GM21528 (cell line): Measurements from ENCODE around the gene MAP9.
"Not testable (repeated sequence)": the region's sequence is repeated elsewhere in the genome, so short reads cannot be mapped to it uniquely, and the experiment has no call there.

Experiments
- ATAC-seq: cut with Tn5 transposase; IDR thresholded peaks from one replicate; pipeline ENCODE4 v1.9.1; 2021; ENCODE audit warnings: mild to moderate bottlenecking, moderate library complexity; ENCODE audit not compliant: unreplicated experiment, low FRiP score

The MAP9 gene

DNA sequence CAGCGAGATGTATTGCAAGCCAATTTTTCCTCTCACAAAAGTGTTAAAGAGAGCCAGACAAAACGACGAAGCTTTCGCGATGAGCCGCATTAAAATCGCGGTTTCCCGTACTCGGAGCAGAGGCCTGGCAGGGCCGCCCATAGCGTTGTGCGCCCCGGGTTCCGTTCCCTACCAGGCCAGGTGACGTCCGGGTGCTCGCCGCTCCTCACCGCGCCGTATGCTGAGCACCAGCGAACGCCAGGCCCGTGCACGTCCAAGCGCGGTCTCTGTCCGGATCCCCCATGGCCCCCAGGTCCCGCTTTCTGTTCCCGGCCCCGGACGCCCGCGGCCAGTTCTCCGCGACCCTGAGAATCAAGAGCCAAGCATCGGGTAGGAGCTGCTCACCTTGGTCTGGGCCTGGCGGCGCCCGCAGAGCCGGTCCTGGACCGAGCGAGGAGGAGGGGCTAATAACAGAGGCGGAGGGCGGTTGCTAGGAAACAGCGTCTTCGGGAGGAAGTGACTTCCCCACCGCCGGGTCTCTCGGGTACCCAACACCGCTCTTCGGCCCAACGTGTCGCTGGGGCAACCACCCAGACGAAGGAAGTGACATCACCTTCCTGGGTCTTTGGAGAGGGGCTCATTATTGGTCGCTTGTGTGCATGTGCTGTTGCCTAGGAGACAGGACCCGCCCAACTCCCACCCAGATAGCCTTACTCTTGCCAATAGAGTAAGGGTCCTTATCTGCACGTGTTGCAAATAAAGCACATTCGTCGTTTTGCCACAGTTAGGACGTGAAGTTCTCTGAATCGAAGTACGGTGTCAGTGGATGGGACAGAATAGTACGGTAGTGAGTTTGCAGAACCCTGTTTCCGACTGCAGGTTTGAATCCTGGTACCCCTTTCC lies at the start of gene MAP9:
Gene MAP9 (minus strand): TSS at position 579 of the 882 bp plus-strand sequence. CDS start 1,115 bp downstream, outside the sequence.
- peak; percentile 99 for ATAC-seq

DNA sequence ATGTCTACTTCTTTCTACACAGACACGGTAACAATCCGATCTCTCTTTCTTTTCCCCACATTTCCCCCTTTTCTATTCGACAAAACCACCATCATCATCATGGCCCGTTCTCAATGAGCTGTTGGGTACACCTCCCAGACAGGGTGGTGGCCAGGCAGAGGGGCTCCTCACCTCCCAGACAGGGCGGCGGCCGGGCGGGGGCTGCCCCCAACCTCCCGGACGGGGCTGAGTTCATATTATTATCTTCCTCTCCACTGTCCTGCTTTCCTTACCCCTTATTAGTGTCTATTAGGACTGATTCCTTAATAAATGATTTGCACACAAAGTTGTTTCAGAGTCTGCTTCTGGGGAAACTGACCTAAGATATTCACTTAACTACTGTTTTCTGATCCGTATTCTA lies 48.0 kb upstream of the MAP9 start:
- ATAC-seq: not testable (repeated sequence)

DNA sequence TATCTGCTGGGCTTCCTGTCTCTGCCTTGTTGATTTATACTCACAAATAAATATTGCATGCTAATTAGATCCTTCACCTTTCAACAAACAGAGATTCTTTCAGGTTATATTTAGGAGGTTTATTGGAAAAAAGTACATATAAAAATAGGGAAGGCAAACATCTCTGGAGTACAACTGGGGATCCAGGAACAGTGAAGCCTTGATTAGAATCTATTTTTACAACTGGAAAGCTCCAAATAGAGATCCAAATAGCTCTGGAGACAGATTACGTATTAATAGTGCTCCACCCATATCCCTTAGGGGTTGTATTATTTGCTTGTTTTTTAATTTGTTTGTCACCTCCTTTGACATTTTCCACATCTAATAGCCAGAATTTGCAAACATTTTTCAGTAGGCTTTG lies 46.9 kb upstream of the MAP9 start:
- no peak for ATAC-seq

DNA sequence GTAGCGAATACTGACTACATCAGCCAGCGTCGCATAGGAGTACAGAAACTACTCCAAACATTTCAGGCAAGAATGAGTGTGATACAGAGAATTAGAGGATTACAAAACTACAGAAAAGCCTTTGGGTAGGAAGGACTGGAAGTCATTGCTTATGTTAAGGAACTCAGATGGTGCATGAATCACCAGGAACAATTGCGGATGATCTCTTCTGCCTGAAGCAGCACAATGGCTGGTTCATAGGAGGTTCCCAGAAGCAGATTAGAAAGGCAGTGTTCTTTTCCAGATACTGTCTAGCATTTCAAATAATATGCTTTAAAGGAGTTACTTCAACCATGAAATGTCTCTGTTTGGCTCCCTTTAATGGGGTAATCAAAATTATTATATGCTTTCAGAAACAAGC lies 42.5 kb upstream of the MAP9 start:
- ATAC-seq: no peak

DNA sequence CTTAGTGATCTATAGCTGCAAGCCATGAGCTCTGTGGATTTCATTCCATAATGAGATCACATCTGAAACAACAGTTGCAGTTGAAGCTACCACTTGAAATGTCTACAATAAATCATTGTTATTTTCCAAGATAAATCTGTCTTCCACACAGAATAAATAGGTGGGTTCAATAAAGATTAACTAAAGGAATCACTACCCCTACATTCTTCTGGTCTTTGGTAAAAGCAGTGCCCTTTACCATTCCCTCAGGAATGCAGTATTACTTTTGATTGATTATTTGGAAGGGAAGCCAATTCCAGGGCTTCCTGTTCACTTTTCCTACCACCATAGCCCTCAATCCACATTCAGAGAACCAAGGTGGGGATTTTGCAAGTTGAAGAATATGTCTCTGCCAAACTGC lies 38.9 kb upstream of the MAP9 start:
- no peak for ATAC-seq

DNA sequence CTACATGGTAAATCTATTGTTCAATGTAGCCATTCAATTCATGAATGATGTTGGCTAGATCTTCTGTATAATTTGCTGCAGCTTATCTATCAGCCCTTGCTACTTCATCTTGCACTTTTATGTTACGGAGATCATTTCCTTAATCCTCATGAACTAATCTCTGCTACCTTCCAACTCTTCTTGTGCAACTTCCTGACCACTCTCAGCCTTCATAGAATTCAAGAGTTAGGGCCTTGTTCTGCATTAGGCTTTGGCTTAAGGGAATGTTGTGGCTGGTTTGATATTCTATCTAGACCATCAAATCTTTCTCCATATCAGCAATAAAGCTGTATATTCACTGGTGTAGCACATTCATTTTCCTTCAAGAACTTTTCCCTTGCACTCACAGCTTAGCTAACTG lies 36.7 kb upstream of the MAP9 start:
- ATAC-seq: no peak

DNA sequence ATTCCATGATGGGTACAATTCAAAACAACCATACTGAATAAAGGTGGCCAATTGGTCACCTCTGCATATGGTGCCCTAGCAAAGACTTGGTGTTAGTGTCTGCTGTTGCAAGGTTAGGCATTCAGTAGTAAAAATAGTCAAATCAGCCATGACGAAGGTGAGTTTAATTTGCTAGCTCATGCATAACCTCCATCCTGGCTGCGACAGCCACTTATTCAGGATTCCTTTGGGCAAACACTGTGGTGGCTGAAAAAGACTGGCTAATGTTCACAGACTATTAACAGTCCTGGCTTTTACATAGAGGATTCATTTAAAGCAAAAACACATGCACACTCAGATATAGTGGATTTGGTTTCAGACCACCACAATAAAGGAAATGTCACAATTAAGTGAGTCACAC lies 34.8 kb upstream of the MAP9 start:
- no peak for ATAC-seq

DNA sequence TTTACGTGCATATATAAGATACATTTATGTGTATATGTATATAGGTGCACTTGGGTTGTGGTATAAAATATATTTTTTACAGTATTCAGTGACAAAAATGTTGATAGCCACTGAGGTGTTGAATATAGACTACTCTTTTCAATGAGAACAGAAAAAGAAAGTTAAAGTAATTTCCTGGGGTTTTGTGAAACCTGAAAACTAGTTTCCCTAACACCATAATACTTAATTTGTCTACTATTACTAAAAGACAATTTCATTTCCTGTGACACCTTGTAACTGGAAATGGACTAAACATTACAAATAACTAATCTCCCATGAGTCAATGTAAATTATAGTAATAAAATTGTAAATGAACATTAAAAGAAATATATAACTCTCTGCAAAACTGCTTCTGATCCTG lies 32.0 kb upstream of the MAP9 start:
- no peak for ATAC-seq

DNA sequence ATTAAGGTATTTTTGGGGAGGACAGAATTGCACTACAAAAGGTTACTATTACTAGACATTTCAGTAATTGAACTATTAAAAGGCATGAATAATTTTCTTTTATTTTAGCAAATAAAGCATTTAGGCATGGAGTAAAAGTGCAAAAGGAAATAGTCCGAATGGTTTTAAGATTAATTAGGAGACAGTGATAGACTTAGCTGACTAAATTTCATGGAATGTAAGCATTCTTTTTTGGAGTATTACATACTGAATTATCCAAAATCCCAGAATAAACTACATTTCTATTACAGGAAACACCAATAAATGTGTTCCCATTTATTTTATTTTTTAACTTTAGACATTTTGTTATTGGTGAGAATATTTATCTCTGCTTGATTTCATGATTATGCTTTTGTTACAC lies 30.7 kb upstream of the MAP9 start:
- no peak for ATAC-seq

DNA sequence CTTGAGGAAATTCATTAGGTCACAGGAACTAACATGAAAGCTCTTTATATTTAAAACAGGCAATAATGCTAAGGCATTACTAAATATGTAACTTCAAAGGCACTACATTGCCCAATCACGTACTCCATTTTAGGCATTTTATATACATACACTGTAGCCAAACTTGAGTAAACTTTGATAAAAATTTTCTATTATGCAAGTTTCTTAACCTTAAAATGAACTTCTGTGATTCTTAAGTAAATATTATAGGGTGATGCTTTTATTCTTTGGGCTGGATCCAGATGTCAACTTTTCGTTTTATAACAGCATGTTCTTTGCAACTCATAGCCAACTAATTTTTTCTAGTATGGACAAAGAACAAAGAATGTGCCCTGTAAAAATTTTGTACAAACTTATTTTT lies 28.3 kb upstream of the MAP9 start:
- ATAC-seq: no peak

DNA sequence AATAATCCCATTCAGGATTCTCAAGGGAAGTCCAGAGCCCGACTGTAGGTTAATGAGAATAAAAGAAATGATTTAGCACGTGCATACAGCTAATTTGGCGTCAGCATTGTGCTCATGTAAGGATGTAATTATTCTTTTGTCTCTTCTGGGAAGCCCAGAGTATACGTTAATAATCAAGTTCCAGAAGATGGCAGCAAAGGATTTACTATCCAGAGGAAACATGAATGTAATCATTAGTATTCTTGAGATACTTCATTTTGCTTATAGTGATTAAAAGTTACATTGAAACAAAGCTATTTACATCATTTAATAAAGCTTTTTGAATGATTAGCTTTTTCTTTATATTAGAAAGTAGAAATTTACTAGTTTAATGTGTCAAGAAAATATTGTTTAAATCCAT lies 27.1 kb upstream of the MAP9 start:
- ATAC-seq: no peak

DNA sequence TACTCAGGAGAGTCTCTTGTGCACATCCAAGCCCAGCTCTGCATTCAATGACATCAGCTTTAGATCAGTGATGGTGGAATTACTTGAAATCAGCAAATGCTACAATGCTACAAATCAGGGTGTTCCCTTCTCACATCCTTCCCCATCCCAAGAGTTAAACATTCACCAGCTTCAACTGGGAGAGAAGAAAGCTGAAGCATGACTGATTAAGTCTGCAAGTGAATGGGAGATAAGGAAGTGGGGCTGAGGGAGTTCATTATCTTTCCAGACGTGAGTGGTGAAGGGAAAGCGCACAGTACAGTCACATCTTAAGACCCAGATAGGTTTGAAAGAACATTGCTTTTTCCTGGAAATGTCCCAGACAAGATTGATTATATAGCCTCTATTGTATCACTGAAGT lies 26.2 kb upstream of the MAP9 start:
- ATAC-seq: no peak

DNA sequence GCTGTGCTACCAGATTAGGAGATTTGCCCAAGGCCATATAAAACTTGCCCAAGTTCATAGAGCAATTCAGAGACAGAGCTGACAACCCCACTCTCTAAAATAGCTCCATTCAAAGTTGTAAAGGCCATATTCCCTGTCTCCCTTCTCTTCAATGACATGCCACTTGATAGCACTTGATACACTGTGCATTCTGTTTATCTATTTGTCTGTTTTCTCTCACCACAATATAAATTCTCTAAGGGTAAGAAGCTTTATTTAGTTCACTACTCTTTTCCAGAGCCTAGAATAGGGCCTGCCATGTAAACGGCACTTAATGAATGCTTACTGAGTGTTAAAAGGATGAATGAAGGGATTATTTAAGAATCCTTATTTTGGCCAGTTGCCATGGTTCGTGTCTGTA lies 24.1 kb upstream of the MAP9 start:
- no peak for ATAC-seq

DNA sequence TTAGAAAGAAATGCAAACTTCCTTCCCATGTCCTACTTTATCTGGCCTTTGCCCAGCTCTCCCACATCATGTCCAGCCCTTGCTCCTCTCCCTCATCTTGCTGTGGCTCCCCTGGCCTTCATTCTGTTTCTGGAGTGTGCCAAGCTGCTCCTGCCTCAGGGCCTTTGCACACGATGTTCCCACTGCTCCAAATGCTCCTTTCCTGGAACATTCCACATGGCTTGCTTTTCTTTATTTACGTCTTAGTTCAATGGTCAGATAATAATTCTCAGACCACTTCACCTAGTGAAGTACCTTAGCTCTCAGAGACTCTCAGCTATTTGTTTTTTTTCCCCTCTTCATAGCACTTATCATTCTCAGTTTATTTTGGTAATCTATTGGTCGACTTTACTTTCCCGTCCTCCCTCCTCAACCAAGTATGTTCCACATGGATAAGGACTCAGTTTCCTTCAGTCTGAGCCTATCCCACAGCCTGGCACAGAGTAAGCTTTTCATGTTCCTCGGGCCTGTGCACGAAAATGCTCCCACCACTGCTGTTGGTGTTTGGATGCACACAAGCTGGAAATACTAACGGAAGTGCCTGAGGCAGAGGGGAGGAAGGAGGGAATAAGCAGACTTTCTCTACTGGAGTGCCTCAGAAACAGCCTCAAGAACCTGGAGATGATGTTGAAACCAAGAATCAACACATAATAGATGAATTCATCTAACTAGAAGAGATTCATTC lies 23.4 kb upstream of the MAP9 start:
- ATAC-seq: no peak

DNA sequence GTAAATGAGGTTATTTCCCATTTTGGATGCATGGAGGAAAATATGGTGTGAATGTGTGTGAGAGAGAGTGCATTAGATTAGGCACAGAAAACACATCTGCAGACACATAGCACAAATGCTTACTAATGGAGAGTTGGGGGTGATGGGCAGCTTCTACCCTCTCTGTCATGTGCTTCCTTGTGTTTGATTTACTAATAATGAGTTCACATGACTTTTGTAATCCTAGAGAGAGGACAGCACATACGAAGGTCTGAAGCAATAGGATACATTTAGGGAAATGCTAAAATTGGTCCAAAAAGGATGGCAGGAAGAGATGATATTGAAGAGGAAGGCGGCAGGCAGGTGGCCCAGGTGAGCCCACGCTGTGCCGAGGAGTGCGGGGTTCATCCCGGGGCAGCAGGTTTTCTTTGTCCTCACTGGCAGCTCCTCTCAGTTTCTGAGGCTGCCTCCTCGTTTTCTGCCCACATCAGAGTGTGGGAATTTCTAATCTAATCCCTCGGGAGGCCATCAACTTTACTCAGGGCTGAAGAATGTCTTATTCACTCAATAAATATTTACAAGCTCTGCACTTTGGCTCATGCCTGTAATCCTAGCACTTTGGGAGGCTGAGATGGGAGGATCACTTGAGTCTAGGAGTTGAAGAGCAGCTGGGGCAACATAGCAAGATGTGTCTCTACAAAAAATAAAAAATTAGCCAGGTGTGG lies 15.9 kb upstream of the MAP9 start:
- ATAC-seq: no peak

DNA sequence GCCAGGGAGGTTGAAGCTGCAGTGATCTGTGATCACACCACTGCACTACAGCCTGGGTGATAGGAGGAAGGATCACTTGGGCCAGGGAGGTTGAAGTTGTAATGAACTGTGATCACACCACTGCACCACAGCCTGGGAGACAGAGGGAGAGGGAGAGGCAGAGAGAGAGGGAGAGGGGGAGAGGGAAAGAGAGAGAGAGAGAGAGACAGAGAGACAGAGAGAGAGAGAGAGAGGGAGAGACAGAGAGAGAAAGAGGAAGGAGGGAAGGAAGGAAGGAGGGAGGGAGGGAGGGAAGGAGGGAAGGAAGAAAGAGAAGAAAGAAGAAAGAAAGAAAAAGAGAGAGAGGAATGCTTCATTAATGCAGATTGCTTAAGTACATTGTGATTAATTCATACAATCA lies 15.2 kb upstream of the MAP9 start:
- no peak for ATAC-seq

DNA sequence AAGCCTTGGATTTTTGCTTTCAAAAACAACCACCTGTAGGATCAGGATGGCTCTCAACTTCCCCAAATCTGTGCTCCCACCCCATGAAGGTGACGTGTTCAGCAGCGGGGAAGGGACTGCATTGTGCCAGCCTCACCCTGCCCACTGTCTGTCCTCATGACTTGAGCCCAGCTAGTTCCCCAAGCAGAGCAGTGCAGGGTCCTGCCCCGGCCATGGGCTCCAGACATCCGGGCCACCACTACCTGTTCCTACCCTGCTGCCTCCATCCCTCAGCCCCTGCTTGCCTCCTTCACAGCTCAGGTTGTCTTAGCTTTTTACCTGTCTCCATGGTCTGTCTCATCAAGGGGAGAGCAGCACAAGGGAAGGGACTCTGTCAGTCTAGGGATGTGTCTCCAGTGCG lies 11.4 kb upstream of the MAP9 start:
- ATAC-seq: no peak

DNA sequence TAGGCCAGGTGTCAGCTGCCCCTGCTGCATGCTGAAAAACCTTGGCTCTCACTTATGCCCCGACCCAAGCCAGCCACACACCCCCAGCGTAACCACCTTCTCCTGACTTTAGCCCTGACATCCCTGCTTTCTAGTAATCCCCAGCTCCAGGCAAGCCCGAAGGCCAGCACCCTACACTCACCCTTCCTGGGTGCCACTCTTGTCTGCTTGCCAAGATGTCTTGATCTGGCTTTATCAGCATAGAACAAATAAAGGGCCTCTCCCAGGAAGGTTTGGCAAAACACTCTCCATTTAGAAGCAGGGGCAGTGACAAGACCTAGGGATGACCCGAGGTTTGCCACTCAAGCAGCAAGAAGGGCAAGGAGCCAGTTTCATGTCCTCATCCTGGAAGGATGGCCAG lies 6.8 kb upstream of the MAP9 start:
- ATAC-seq: no peak

DNA sequence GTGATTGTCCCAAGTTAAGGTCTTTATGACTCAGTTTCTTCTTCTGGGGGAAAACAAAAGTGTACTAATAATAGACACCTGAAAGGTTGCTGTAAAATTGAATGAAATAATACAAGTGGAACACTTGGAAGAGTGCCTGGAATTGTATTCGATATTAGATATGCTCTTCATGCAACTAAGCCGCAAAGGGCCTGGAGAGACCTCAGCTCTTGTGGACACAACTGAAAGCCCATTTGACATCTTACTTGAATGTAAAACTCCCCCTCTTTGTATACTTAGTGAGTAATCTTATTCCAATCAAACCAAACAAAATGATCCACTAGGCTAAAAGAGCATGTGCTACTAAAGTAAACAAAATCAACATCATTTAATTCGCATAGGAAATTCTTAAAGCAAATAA lies 511 bp upstream of the MAP9 start:
- no peak for ATAC-seq

DNA sequence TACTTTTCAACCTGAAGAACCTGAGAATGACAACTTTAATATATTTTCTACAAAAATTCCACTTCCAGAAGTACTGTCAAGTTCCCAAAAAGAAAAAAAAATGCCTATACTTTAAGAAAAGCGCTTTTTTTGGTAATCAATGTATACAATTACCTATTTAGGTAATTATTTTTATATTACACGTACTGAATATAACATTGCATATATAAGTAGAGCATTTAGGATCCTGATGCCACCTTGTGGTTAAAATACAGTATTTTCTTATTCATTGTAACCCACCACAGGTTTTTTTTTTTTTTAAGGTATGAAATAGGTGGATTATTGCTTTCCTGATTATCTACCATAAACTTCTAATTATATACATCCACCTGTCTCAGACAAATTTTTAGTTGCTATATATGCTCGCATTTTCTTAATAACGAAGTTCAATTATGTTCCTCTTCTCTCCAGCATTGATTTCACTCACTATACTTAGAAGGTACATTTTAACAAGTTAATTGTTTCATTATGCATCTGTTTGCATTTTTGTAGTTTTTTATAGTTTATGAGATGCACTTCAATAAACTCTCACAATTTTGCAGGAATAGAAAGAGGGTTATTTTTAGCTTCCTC lies 5.2 kb downstream of the MAP9 start:
- ATAC-seq: no peak

DNA sequence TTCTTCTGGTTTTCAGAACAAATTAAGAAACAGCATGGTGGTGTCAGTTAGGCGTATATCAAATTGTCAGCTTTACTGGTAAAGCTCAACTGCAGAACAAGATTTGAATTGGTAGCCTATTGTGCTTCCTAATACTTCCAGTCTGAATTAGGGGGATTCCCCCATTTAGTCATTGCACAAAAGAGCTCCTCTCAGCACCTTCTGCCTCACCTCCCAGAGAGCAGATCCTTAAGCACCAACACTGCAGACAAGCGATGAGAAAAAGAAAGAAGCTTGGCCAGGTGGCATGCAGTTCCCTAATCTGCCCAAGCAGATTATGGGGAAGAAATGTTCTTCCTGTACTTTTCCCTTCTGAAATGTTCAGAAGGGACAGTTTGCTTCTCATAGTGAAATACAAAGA lies 9.2 kb downstream of the MAP9 start:
- no peak for ATAC-seq
